H1 (cell line): ENCODE results near the gene MEFV. TPM values are rescaled to one million over a fixed set of nuclear protein-coding genes. Genes with fewer than 3 reads are reported as not detected.

Experiments
- CHD2 ChIP-seq: IDR thresholded peaks from 2 replicates; pipeline ENCODE4 v1.6.1; 2012; ENCODE audit warnings: low read length, improper control_type of control experiment
- E2F6 ChIP-seq: IDR thresholded peaks from 2 replicates; pipeline ENCODE4 v1.6.1; 2012; ENCODE audit warnings: inconsistent platforms
- GTF2F1 ChIP-seq: IDR thresholded peaks from 2 replicates; pipeline ENCODE4 v1.6.1; 2012; ENCODE audit warnings: low read depth, low read length, improper control_type of control experiment, borderline replicate concordance
- polyA plus RNA-seq, 7 experiments: library from polyadenylated mRNA; depleted of rRNA in 3 of 7; stranded (reverse) in 5 of 7; unstranded in 2 of 7; fragments of >200 nt in 5 of 7; fragments of 200-250 nt in 2 of 7; gene quantifications; 1 replicate in 5 of 7; 2 replicates in 1 of 7; 4 replicates in 1 of 7; pipeline versions ENCODE4 v1.2.1 to v1.2.3, GENCODE V29; 2011 to 2013; ENCODE audit warnings: missing spikeins in 2 of 7, mixed read lengths in 2 of 7
- total RNA-seq: library from RNA; stranded (reverse); fragmentation: NEBNext Ultra II Directional; extraction: Animal tissue kit (Norgen Biotek cat#: 25700); gene quantifications from 2 replicates; pipeline ENCODE4 v1.2.1, GENCODE V29; 2021

MEFV gene
- total and polyA plus RNA-seq, 2 of the 8 experiments (the other 6 are each of a cell fraction or from before 2014, with no cell fraction given), result 0.03 TPM; not detected in 1

GRCh38 chr16:3249020-3249419 is 7.4 kb downstream of the MEFV start (continued):
- no peak for TF ChIP-seq E2F6
- no peak for TF ChIP-seq GTF2F1
- TF ChIP-seq CHD2, result no peak
